Measurements from ENCODE around the gene UMAD1. TPM values are rescaled to one million over a fixed set of nuclear protein-coding genes. Genes with fewer than 3 reads are reported as not detected.

UMAD1 gene
- total RNA-seq, 1 donor from 2014 or later = 12.8 TPM

- Mint-ChIP-seq H3K4me1 (ENCODE audit: low read depth) (peaks cover 14% of the 10 kb centered on the region), H3K36me3 (ENCODE audit: insufficient read depth) (no peaks in the 10 kb centered on the region), H3K4me3 (ENCODE audit: low read depth) (no peak overlapping the region), H3K27ac (no peak overlapping the region), H3K9me3 (ENCODE audit: low read depth) (no peaks in the 10 kb centered on the region), H3K27me3 (no peaks in the 10 kb centered on the region)
- no peak for TF ChIP-seq CTCF (IDR thresholded peaks at IDR 0.05; ENCODE audit: unreplicated experiment)
- no peak for DNase-seq (ENCODE audit: low spot score, unreplicated experiment)
Observed at GRCh38 chr7:7713730-7714129, 73.2 kb downstream of the UMAD1 start.

GRCh38 chr7:7718492-7718891 is 77.9 kb downstream of the UMAD1 start, which contains the start of gene RPA3:
RPA3 (minus strand) TSS chr7:7718607; CDS start chr7:7640418, 78,189 bp downstream.
- peaks cover 2% of the 10 kb centered on the region for H3K9me3 Mint-ChIP-seq (ENCODE audit: low read depth)
- no peak within 1 kb of the TSS for H3K4me3 Mint-ChIP-seq (ENCODE audit: low read depth)
- H3K4me1 Mint-ChIP-seq (ENCODE audit: low read depth) = peaks cover 3% of the 10 kb centered on the region
- H3K36me3 Mint-ChIP-seq (ENCODE audit: insufficient read depth) = peaks cover 4% of the 10 kb centered on the region
- no peak for DNase-seq (ENCODE audit: low spot score, unreplicated experiment)
- no peaks in the 10 kb centered on the region for H3K27me3 Mint-ChIP-seq
- TF ChIP-seq CTCF (IDR thresholded peaks at IDR 0.05; ENCODE audit: unreplicated experiment) = no peak
- H3K27ac Mint-ChIP-seq = no peak within 1 kb of the TSS

GRCh38 chr7:7719236-7719635 is 78.7 kb downstream of the UMAD1 start:
- TF ChIP-seq CTCF (IDR thresholded peaks at IDR 0.05; ENCODE audit: unreplicated experiment) = no peak
- Mint-ChIP-seq H3K4me1 (ENCODE audit: low read depth) (peaks cover 3% of the 10 kb centered on the region), H3K27ac (no peak overlapping the region), H3K4me3 (ENCODE audit: low read depth) (no peak overlapping the region), H3K27me3 (no peaks in the 10 kb centered on the region), H3K9me3 (ENCODE audit: low read depth) (peaks cover 2% of the 10 kb centered on the region), H3K36me3 (ENCODE audit: insufficient read depth) (peaks cover 4% of the 10 kb centered on the region)
- no peak for DNase-seq (ENCODE audit: low spot score, unreplicated experiment)

GRCh38 chr7:7720193-7720592 is 79.6 kb downstream of the UMAD1 start:
- no peak for TF ChIP-seq CTCF (IDR thresholded peaks at IDR 0.05; ENCODE audit: unreplicated experiment)
- Mint-ChIP-seq H3K36me3 (ENCODE audit: insufficient read depth) (peaks cover 4% of the 10 kb centered on the region), H3K4me3 (ENCODE audit: low read depth) (no peak overlapping the region), H3K27ac (no peak overlapping the region), H3K4me1 (ENCODE audit: low read depth) (no peaks in the 10 kb centered on the region), H3K9me3 (ENCODE audit: low read depth) (peaks cover 2% of the 10 kb centered on the region), H3K27me3 (no peaks in the 10 kb centered on the region)
- no peak for DNase-seq (ENCODE audit: low spot score, unreplicated experiment)

- DNase-seq (ENCODE audit: low spot score, unreplicated experiment) = no peak
- Mint-ChIP-seq H3K9me3 (ENCODE audit: low read depth) (peaks cover 2% of the 10 kb centered on the region), H3K36me3 (ENCODE audit: insufficient read depth) (peaks cover 7% of the 10 kb centered on the region), H3K27me3 (no peaks in the 10 kb centered on the region), H3K4me3 (ENCODE audit: low read depth) (no peak overlapping the region), H3K27ac (no peak overlapping the region), H3K4me1 (ENCODE audit: low read depth) (no peaks in the 10 kb centered on the region)
- no peak for TF ChIP-seq CTCF (IDR thresholded peaks at IDR 0.05; ENCODE audit: unreplicated experiment)
Observed at GRCh38 chr7:7720750-7721621, 80.4 kb downstream of the UMAD1 start.
